Measurements from ENCODE around the gene ZNF580. TPM values are rescaled to one million over a fixed set of nuclear protein-coding genes. Genes with fewer than 3 reads are reported as not detected.

The ZNF580 gene
- total and polyA plus RNA-seq, 9 of the 15 experiments (the other 6 are each of a cell fraction or from before 2014, with no cell fraction given): 2.3 to 47.4 (median 6.0) TPM

- H3K27me3 ChIP-seq (ENCODE audit: control insufficient read depth in 2 of 2, insufficient read depth in 2 of 2, low read length in 2 of 2): no peaks in the 10 kb centered on the region
- ATAC-seq: peak; percentile 2
- FAIRE-seq: no peak
- in situ Hi-C loops (cut with MboI) (no loop called here), intact Hi-C loops (cut with micrococcal nuclease) (no loop called here)
- no peaks in the 10 kb centered on the region for H3K9me3 ChIP-seq (replicated peaks; ENCODE audit: control insufficient read depth, insufficient read depth, low read depth, low read length)
- TF ChIP-seq ZNF311 (CRISPR knock-in tag; IDR thresholded peaks at IDR 0.05) (no peak), MEIS2 (IDR thresholded peaks at IDR 0.05; ENCODE audit: partially characterized antibody) (no peak), TBP (optimal IDR thresholded peaks at IDR 0.05; ENCODE audit: low read depth, low read length) (peak; percentile 8)
- WGBS (ENCODE audit: insufficient coverage, low coverage, missing lambda C conversion rate): 13% methylated on average over 17 of the region's 17 CpGs
- peaks cover 46 to 78% of the 10 kb centered on the region in 2 experiments for H3K4me1 ChIP-seq (replicated peaks in 1 of 2; ENCODE audit: control insufficient read depth in 2 of 2, insufficient read depth in 2 of 2, low read length in 2 of 2)
- peak overlapping the region; percentile 83 for H3K4me3 ChIP-seq
- peaks cover 9% of the 10 kb centered on the region for H3K9me1 ChIP-seq (ENCODE audit: control insufficient read depth, insufficient read depth, low read length)
- CTCF ChIA-PET (ENCODE audit: low intra/inter-chr PET ratio): no interaction called here
- TSS peak; percentile 93 for BruUV-seq (replicated peaks)
- peaks cover 93% of the 10 kb centered on the region for H3K79me2 ChIP-seq (ENCODE audit: control insufficient read depth, insufficient read depth, low read length)
- peaks cover 47% of the 10 kb centered on the region for H4K20me1 ChIP-seq (replicated peaks; ENCODE audit: control insufficient read depth, insufficient read depth, low read length)
- no peak for DNase-seq (ENCODE audit: extremely low read depth in 1 of 4, low spot score in 3 of 4)
- peaks cover 82% of the 10 kb centered on the region; the same call in 2 of the 3 replicates for H3K36me3 ChIP-seq (ENCODE audit: control insufficient read depth, insufficient read depth, low read length)
- no peak overlapping the region for H2AFZ ChIP-seq (ENCODE audit: low read depth, low read length)
- POLR2A ChIA-PET: interaction anchor here (0.6 to 1.8 kb wide), 3 partner anchors 17 to 27 kb away, joined by 3 to 10 read pairs (median 3); no protein-coding TSS in a partner anchor
- H3K4me2 ChIP-seq (ENCODE audit: insufficient read depth, low read length): peak overlapping the region; percentile 60
- peak overlapping the region; percentile 61 to 87 for H3K9ac ChIP-seq (ENCODE audit: insufficient read depth in 1 of 2, low read depth in 2 of 2, low read length in 2 of 2)
- H3K27ac ChIP-seq (ENCODE audit: extremely low read depth, low read depth, low read length): peak overlapping the region; percentile 72
Measured at GRCh38 chr19:55674459-55674840, 33.6 kb downstream of the ZNF580 start.

DNA sequence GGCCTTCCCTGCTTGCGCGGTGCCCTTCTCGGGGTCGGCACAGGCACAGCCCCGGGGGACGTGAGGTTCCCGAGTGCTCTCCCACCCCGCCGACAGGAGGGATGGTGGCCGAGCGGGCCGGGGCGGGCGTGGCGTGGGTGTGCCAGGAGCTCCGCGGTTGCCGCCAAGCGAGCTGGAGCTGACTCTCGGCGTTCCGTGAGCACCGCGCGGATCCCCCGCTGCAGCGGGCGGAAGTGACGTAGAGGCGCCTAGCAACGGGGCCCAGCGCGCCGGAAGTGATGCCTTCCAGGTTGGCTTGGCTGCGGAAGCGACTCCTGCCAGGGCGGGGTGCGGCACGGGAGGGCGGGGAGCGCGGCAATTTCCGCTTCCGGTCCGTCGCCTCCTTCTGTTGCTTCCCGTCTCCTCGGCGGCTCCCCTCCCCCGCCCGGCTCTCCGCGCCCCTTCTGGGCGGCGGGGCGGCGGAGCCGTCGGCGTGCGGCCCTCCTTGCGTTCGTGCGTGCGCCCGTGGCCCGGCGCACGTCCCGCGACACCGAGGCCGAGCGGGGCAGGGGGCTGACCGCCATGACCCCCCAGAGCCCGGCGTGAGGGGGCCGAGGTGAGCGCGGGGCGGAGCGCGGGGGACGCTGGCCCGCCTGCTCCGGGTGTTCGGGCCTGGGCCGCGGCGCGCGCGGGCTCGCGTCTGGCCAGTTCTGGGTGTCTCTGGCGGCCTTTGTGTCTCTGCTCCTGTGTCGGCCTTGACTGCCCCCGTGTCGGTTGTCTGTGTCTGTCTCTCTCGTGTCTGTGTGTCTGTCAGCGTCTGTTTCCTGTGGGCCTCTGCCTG lies 34.2 kb downstream of the ZNF580 start, which contains the start of gene EPN1:
Gene EPN1 (plus strand): TSS at position 386 of the 820 bp plus-strand sequence. CDS start 3,402 bp downstream, outside the sequence.
- Histone ChIP-seq H3K9me1 (ENCODE audit: control insufficient read depth, insufficient read depth, low read length) (peaks cover 6% of the 10 kb centered on the region), H3K27ac (ENCODE audit: extremely low read depth, low read depth, low read length) (peak within 1 kb of the TSS; percentile 83), H3K36me3 (ENCODE audit: control insufficient read depth, insufficient read depth, low read length) (peaks cover 82% of the 10 kb centered on the region; the same call in 2 of the 3 replicates), H3K9me3 (replicated peaks; ENCODE audit: control insufficient read depth, insufficient read depth, low read depth, low read length) (no peaks in the 10 kb centered on the region), H3K79me2 (ENCODE audit: control insufficient read depth, insufficient read depth, low read length) (peaks cover 91% of the 10 kb centered on the region), H3K27me3 (ENCODE audit: control insufficient read depth in 2 of 2, insufficient read depth in 2 of 2, low read length in 2 of 2) (no peaks in the 10 kb centered on the region), H3K4me2 (ENCODE audit: insufficient read depth, low read length) (peak within 1 kb of the TSS; percentile 89), H3K4me3 (peak within 1 kb of the TSS; percentile 83), H3K9ac (ENCODE audit: insufficient read depth in 1 of 2, low read depth in 2 of 2, low read length in 2 of 2) (peak within 1 kb of the TSS; percentile 81 to 98), H4K20me1 (replicated peaks; ENCODE audit: control insufficient read depth, insufficient read depth, low read length) (peaks cover 44% of the 10 kb centered on the region), H2AFZ (ENCODE audit: low read depth, low read length) (peak within 1 kb of the TSS; percentile 61; the same call in 1 of the 2 replicates), H3K4me1 (replicated peaks in 1 of 2; ENCODE audit: control insufficient read depth in 2 of 2, insufficient read depth in 2 of 2, low read length in 2 of 2) (peaks cover 46 to 78% of the 10 kb centered on the region in 2 experiments)
- ATAC-seq: peak; percentile 85
- in situ Hi-C loops (cut with MboI) (no loop called here), intact Hi-C loops (cut with micrococcal nuclease) (no loop called here)
- peak; percentile 91 for FAIRE-seq
- ChIA-PET POLR2A (interaction anchor here (0.6 to 1.8 kb wide), 4 partner anchors 18 to 51 kb away, joined by 3 to 10 read pairs (median 6); partner anchors contain the start of gene ZNF784), CTCF (ENCODE audit: low intra/inter-chr PET ratio) (no interaction called here)
- BruUV-seq (replicated peaks): no TSS peak
- DNase-seq (ENCODE audit: extremely low read depth in 1 of 4, low spot score in 3 of 4): peak; percentile 89 to 99 (median 94)
- under 1% methylated on average over 41 of the region's 101 CpGs for WGBS (ENCODE audit: insufficient coverage, low coverage, missing lambda C conversion rate)
- no peak for TF ChIP-seq NCOA4 (IDR thresholded peaks at IDR 0.05; ENCODE audit: partially characterized antibody)
- TF ChIP-seq ARID2 (IDR thresholded peaks at IDR 0.05): no peak
- TF ChIP-seq, protein P1, sequence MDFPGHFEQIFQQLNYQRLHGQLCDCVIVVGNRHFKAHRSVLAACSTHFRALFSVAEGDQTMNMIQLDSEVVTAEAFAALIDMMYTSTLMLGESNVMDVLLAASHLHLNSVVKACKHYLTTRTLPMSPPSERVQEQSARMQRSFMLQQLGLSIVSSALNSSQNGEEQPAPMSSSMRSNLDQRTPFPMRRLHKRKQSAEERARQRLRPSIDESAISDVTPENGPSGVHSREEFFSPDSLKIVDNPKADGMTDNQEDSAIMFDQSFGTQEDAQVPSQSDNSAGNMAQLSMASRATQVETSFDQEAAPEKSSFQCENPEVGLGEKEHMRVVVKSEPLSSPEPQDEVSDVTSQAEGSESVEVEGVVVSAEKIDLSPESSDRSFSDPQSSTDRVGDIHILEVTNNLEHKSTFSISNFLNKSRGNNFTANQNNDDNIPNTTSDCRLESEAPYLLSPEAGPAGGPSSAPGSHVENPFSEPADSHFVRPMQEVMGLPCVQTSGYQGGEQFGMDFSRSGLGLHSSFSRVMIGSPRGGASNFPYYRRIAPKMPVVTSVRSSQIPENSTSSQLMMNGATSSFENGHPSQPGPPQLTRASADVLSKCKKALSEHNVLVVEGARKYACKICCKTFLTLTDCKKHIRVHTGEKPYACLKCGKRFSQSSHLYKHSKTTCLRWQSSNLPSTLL (IDR thresholded peaks at IDR 0.05): no peak
- no peak for TF ChIP-seq PTTG1 (tag; IDR thresholded peaks at IDR 0.05; ENCODE audit: low read depth)
- no peak for TF ChIP-seq HMG20A (CRISPR knock-in tag; conservative IDR thresholded peaks at IDR 0.05)
- TF ChIP-seq ELF4 (CRISPR knock-in tag; IDR thresholded peaks at IDR 0.05): no peak
- no peak for TF ChIP-seq E4F1 (CRISPR knock-in tag; IDR thresholded peaks at IDR 0.05; ENCODE audit: borderline replicate concordance)
